NOMO-1 treated with DMSO at 0.1 percent for 48 hours (cell line): ENCODE data around the gene DUOXA1.
"Not testable (repeated sequence)": the region's sequence is repeated elsewhere in the genome, so short reads cannot be mapped to it uniquely, and the experiment has no call there.

Source experiments
- DNase-seq: peaks from one replicate; lab custom pipeline; 2025; ENCODE audit not compliant: unreplicated experiment; lab: John Stamatoyannopoulos, UW

DUOXA1 gene

GRCh38 chr15:45113380-45113990 is 16.2 kb downstream of the DUOXA1 start:
- no peak for DNase-seq

GRCh38 chr15:45112591-45113379 is 16.9 kb downstream of the DUOXA1 start:
- DNase-seq = no peak

- DNase-seq = no peak
Observed at GRCh38 chr15:45112143-45112590, 17.5 kb downstream of the DUOXA1 start.

GRCh38 chr15:45111390-45112142 is 18.1 kb downstream of the DUOXA1 start:
- DNase-seq = no peak

- no peak for DNase-seq
Observed at GRCh38 chr15:45110256-45110820, 19.3 kb downstream of the DUOXA1 start.

GRCh38 chr15:45107941-45108630 is 21.6 kb downstream of the DUOXA1 start:
- DNase-seq = no peak

GRCh38 chr15:45106002-45106790 is 23.5 kb downstream of the DUOXA1 start:
- DNase-seq = no peak

GRCh38 chr15:45105586-45105985 is 24.1 kb downstream of the DUOXA1 start:
- no peak for DNase-seq

- DNase-seq = not testable (repeated sequence)
Observed at GRCh38 chr15:45104170-45104569, 25.5 kb downstream of the DUOXA1 start.

- DNase-seq = no peak
Observed at GRCh38 chr15:45102226-45102625, 27.5 kb downstream of the DUOXA1 start.

GRCh38 chr15:45101749-45102148 is 27.9 kb downstream of the DUOXA1 start:
- no peak for DNase-seq

GRCh38 chr15:45100884-45101625 is 28.6 kb downstream of the DUOXA1 start:
- DNase-seq = no peak

- DNase-seq = no peak
Observed at GRCh38 chr15:45099549-45100165, 30.0 kb downstream of the DUOXA1 start.

- DNase-seq = no peak
Observed at GRCh38 chr15:45097466-45097865, 32.2 kb downstream of the DUOXA1 start.

- DNase-seq = no peak
Observed at GRCh38 chr15:45095661-45096060, 34.0 kb downstream of the DUOXA1 start.

GRCh38 chr15:45094358-45094730 is 35.3 kb downstream of the DUOXA1 start:
- no peak for DNase-seq

GRCh38 chr15:45093622-45094357 is 35.9 kb downstream of the DUOXA1 start:
- DNase-seq = no peak

GRCh38 chr15:45093013-45093412 is 36.7 kb downstream of the DUOXA1 start:
- DNase-seq = no peak
